ENCODE results near the gene TCFL5. TPM values are rescaled to one million over a fixed set of nuclear protein-coding genes. Genes with fewer than 3 reads are reported as not detected.

The TCFL5 gene
- polyA plus RNA-seq (2013, experiment 1 of 2; ENCODE audit: insufficient read length) = 13.4 TPM
- polyA plus RNA-seq (2013, experiment 2 of 2; ENCODE audit: insufficient read length) = 14.0 TPM

DNA sequence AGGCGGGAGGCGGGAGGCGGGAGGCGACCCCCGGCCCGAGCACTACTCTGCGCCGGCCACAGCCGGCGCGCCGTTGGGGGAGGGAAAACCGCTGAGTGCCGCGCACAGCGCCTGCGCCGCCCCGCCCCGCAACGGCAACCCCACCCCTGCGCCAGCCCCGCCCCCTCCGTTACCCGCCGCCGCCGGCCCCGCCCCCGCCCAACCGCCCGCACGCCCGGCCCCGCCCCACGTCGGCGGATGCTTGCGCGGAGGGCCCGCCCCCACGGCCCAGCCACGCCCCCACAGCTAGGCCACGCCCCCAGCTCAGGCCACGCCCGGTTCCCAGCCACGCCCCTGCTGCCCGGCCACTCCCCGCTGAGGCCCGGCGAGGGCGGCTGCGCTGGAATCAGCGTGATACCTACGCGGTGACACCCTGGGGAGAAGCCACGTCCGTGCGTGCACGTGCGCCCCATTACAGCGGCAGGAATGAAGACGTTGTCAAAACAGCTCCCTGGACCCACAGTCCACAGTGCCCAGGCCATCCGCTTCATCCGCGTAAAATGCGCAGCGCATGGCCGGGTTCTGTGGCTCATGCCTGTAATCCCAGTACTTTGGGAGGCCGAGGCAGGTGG is at the start of gene TCFL5:
TCFL5 (minus strand) TSS at position 97 of the 611 bp plus-strand sequence. CDS start 152 bp downstream, outside the sequence.
- DNase-seq = peak; percentile 82

GRCh38 chr20:62910777-62911497 is 49.3 kb upstream of the TCFL5 start:
- no peak for DNase-seq

DNA sequence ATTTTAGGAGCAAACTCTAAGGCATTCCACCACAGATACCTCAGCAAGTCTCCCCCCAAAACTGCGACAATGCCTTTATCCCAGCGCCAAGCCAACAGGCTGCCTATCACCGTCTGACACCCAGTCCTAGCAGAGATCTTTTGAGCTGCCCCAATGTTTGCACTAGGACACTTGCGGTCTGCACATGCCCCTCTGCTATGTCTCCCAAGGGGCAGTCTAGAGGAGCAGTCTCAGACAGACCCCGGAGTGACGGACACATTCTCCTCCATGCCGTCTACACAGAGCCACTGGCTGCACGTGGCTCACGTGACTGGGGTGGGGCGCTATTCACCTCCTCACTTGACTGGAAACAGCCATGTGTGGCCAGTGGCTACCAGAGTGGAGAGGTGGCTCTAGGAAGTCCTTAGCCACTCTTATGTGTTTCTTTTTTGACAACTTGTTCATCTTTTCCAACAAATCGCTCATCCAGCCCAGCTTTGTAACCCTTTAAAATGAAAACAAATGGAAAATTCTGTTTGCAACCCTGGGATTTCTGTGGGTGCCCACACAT is 48.7 kb upstream of the TCFL5 start:
- DNase-seq = no peak

GRCh38 chr20:62908971-62909791 is 47.6 kb upstream of the TCFL5 start:
- DNase-seq = no peak

DNA sequence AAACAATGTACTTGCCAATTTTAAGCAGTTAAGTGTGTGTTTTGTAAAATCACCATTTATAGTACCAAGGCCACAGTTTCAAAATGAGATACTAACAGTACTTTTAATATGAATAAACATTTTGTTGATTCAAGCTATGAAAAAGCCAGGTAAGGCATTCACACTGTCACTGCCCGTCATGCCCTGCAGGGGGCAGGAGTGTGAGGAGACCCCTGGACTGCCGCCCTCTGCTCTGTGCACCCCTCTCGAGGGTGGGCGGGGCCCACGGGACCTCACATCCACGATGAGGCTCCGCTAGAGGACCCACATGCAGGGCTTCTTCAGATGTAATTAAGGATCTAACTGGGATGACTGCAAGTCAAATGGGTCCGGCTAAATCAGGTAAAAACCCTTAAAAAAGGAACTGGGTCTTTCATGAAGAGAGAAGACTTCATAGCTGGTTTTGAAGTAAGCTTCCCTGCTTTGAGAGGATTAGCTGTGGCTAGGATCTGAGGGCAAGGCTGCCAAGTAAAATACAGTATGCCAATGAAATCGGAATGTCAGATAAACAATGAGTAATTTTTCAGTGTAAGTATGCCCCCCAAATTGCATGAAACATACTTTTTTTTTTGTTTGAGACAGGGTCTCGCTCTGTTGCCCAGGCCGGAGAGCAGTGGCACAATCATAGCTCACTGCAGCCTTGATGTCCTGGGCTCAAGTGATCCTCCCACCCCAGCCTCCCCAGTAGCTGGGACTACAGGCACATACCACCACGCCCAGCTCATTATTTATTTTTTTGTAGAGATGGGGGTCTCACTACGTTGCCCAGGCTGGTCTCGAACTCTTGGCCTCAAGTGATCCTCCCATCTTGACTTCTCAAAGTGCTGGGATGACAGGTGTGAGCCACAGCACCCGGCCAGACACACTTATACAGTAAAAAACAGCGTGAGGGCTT is 46.0 kb upstream of the TCFL5 start:
- no peak for DNase-seq

DNA sequence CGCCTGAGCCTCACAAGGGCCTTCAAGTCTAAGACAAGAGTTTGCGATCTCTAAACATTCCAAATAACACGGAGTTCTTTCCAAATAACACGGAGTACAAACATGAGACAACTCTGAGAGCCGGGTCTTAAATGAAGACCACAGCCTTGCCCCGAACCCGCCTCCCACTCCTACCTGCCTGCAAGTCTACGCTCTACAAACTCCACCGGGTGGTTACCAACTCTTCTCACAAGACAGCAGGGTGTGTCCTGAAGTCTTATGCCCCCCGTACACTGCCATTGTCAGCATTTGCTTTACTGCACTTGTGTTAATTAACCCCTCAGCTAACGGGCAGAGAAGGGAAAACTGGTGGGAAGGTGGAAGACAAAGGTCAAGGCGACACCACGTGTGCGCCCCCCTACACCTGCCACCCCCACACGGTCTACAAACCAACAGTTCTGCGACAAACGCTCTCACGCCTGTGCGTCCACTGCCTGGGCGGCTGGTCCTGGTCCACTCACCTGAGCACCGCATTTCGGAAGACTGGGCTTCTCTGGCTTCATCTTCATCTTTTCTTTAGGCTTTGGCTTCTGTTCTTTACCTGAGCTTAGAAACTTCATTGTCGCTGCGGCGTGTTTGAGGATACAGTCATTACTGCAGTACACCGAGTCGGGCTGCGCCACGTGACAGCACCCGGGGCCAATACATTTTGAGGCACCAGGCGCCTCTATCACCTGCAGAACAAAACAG is 45.2 kb upstream of the TCFL5 start:
- DNase-seq = no peak

- DNase-seq = no peak
These were observed 44.6 kb upstream of the TCFL5 start for GRCh38 chr20:62906209-62906608.

DNA sequence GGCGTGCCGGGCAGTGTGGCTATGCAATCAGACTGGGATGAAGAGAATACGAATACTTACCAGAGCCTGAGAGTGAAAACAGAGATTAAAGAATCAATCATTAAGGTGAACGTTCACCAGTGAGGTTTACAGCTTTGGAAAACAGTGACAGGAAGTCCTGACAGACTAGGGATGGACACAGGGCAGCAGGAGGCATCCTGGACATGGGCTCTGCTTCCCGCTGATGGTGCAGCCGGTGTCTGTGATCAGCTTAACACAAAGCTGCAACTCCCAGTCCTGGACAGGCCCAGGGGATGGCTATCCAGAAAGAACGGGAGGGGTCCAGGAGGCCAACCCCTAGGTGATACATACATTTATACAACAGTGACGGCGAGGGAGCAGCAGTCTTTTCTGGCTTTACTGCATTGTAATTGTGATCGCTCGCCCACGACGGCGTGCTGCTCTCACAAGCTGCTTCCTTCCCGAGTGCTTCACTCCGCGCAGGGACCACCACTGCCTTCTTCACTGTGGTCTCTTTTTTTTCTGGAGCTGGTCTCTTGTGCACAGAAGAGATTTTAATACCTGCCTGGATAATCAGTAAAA is 44.0 kb upstream of the TCFL5 start:
- no peak for DNase-seq

- DNase-seq = peak; percentile 23
These were observed 41.4 kb upstream of the TCFL5 start for GRCh38 chr20:62902926-62903615.

GRCh38 chr20:62901891-62902290 is 40.3 kb upstream of the TCFL5 start:
- DNase-seq = no peak

DNA sequence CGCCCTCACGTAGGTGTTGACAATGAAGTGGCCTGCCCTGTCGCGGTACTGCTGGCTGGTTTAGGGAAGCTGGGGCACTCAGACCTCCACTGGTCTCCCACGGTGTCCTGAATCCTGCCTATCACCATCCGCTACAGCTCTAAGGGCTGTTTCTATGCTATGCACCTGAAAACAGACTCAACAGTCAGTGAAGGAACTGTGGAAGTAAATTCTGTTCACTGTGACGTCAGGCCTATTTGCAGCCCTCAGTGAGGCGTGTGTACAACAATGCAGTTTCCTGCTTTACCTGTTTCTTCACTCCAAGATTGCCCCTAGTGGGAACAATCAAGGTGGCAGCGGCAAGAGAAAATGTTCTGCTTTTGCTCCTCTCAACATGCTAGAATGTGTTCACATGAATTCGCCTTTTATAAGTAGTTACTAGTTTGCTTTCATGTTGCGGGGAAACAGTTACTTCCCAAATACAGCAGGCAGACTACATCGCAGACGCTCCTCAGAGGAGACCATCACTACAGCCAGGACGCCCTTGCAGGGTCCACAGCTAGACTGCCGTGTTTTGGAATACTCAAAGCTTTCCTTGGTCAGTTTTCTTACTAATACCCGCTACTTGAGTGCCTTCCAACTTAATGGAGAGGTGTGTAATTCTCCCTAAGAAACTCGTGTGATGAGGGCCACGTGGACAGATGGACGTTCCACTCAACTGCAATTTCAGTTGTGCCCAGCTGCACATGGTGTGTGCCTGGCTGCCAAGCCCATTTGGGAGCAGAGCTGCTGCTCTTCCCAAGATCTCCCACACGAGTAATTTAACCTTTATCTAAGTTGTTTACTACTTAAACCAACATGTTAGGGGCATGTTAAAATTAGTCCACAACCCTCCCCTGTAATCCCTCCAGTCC is 39.3 kb upstream of the TCFL5 start:
- DNase-seq = no peak

GRCh38 chr20:62900052-62900691 is 38.5 kb upstream of the TCFL5 start:
- DNase-seq = peak; percentile 64

DNA sequence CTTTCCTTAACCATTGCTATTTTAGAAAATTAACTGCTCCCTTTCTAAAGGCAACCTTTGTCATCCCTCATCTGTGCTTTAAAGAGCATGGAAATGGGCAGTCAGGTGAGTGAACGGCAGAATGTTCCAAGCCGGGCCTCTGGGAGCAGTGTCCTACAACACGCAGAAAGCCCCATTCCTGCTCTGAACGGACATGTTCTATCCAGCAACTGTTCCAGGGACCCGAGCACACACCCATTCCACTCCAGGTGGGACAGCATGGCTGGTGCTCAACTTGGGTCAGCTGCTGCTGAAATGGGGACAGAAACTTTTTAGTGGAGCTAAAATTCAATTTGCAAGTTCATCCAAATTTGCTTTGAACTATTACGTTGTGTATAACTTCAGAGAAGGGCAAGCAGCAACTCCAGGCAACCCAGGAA is 38.0 kb upstream of the TCFL5 start:
- no peak for DNase-seq

GRCh38 chr20:62898970-62899632 is 37.5 kb upstream of the TCFL5 start:
- DNase-seq = no peak

DNA sequence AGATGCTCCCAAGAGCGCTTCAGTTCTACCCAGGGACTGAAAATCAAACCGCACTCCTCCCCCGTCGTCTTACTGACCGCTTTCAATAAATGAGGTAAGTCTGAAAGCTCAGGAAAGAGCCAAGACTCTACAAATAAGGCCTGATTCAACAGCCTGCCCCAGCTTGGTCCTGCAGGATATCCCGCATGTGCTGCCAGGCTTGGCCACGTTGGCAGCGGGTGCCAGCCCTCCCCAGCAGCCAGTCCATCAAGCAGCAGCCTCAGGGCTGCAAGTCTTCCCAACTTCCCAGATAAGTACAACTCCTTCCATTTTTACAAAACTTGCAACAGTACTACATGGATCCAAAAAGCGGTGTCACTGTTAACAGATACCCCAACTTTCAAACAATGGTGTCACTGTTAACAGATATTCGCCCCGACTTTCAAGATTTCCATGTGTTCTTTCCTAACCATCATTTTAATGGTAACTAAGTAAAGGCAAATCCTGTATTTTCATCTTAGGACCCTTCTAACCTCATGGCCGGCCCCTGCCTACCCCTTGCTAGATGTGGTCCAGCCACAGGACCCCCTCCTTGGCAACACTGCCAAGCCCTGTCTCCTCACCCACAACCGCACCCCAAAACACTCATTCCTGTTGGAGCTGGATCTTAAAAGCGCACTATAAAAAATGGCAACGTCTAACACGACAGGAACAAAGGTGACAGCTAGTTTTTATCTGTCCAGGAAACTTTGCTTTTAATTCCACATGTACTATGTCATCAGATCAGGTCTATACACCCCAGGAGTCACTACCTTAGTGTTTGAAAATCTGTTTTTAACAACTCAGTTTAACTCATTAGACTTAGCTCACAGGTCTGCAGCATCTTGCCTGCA is 36.7 kb upstream of the TCFL5 start:
- DNase-seq = no peak

DNA sequence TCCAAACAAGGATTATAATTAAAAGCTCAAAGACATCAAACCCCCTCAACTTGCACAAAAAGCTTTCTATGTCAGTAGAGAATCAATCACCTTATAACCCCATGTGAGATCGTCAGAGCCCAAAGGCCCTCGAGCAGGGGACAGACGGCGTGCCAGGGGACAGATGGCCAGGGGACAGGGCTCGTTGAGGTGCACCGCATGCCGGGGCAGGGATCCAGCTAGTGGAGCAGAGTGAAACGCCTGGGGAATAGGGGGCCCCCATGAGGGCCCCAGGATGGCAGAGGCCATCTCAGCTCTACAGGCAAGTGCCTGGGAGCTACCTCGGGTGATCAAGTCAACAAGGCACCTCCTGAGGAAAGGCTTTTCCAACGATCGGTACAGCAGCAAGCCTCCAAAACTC is 36.0 kb upstream of the TCFL5 start:
- DNase-seq = no peak

- no peak for DNase-seq
These were observed 34.9 kb upstream of the TCFL5 start for GRCh38 chr20:62896526-62896925.
